ENCODE measurements around the gene TANGO6.

TANGO6 gene

GRCh38 chr16:68921637-68922036 lies 78.3 kb downstream of the TANGO6 start:
- H3K4me1 ChIP-seq = no peaks in the 10 kb centered on the region
- no peaks in the 10 kb centered on the region for H3K9me3 ChIP-seq
- peaks cover 7 to 61% (median 30%) of the 10 kb centered on the region in 3 donors for H3K36me3 ChIP-seq
- TF ChIP-seq CTCF (IDR thresholded peaks at IDR 0.05) = no peak
- no peak for DNase-seq
- H3K27ac ChIP-seq = no peak overlapping the region
- no peaks in the 10 kb centered on the region for H3K27me3 ChIP-seq
- no peak overlapping the region for H3K4me3 ChIP-seq
- intact Hi-C loops (cut with DNase I; ENCODE audit: low total_unique reads) = no loop called here

- Histone ChIP-seq H3K27ac (no peak overlapping the region), H3K36me3 (peaks cover 13 to 62% (median 37%) of the 10 kb centered on the region in 3 donors), H3K27me3 (no peaks in the 10 kb centered on the region), H3K9me3 (no peaks in the 10 kb centered on the region), H3K4me1 (no peaks in the 10 kb centered on the region), H3K4me3 (no peak overlapping the region)
- no peak for TF ChIP-seq CTCF (IDR thresholded peaks at IDR 0.05)
- DNase-seq = no peak
- intact Hi-C loops (cut with DNase I; ENCODE audit: low total_unique reads) = no loop called here
Observed at GRCh38 chr16:68923116-68923515, 79.8 kb downstream of the TANGO6 start.

GRCh38 chr16:68927018-68927417 lies 83.7 kb downstream of the TANGO6 start:
- no peak overlapping the region for H3K4me3 ChIP-seq
- peaks cover 30 to 60% (median 45%) of the 10 kb centered on the region in 3 donors for H3K36me3 ChIP-seq
- intact Hi-C loops (cut with DNase I; ENCODE audit: low total_unique reads) = no loop called here
- no peaks in the 10 kb centered on the region for H3K27me3 ChIP-seq
- no peak for DNase-seq
- TF ChIP-seq CTCF (IDR thresholded peaks at IDR 0.05) = no peak
- H3K4me1 ChIP-seq = no peaks in the 10 kb centered on the region
- no peaks in the 10 kb centered on the region for H3K9me3 ChIP-seq
- H3K27ac ChIP-seq = no peak overlapping the region

GRCh38 chr16:68931196-68931595 lies 87.9 kb downstream of the TANGO6 start:
- no peak overlapping the region for H3K4me3 ChIP-seq
- DNase-seq = no peak
- no peaks in the 10 kb centered on the region for H3K4me1 ChIP-seq
- TF ChIP-seq CTCF (IDR thresholded peaks at IDR 0.05) = no peak
- peaks cover 43 to 67% (median 55%) of the 10 kb centered on the region in 3 donors for H3K36me3 ChIP-seq
- intact Hi-C loops (cut with DNase I; ENCODE audit: low total_unique reads) = no loop called here
- no peaks in the 10 kb centered on the region for H3K27me3 ChIP-seq
- H3K9me3 ChIP-seq = no peaks in the 10 kb centered on the region
- no peak overlapping the region for H3K27ac ChIP-seq

- Histone ChIP-seq H3K4me3 (no peak overlapping the region), H3K27me3 (no peaks in the 10 kb centered on the region), H3K27ac (no peak overlapping the region), H3K4me1 (no peaks in the 10 kb centered on the region), H3K9me3 (no peaks in the 10 kb centered on the region), H3K36me3 (peaks cover 35 to 36% (median 36%) of the 10 kb centered on the region in 3 donors)
- intact Hi-C loops (cut with DNase I; ENCODE audit: low total_unique reads) = no loop called here
- TF ChIP-seq CTCF (IDR thresholded peaks at IDR 0.05) = no peak
- DNase-seq = no peak
Observed at GRCh38 chr16:68934402-68934801, 91.1 kb downstream of the TANGO6 start.

GRCh38 chr16:68935008-68935407 lies 91.7 kb downstream of the TANGO6 start:
- no peak for DNase-seq
- Histone ChIP-seq H3K4me3 (no peak overlapping the region), H3K9me3 (no peaks in the 10 kb centered on the region), H3K36me3 (peaks cover 29 to 36% (median 29%) of the 10 kb centered on the region in 3 donors), H3K27me3 (no peaks in the 10 kb centered on the region), H3K4me1 (no peaks in the 10 kb centered on the region), H3K27ac (no peak overlapping the region)
- intact Hi-C loops (cut with DNase I; ENCODE audit: low total_unique reads) = loop anchor here (5.0 kb wide), 1 partner anchor 803 kb away; no protein-coding TSS in a partner anchor
- no peak for TF ChIP-seq CTCF (IDR thresholded peaks at IDR 0.05)
